ENCODE results near the gene TMEM167A.
"Not testable (repeated sequence)": the region's sequence is repeated elsewhere in the genome, so short reads cannot be mapped to it uniquely, and the experiment has no call there.

DNA sequence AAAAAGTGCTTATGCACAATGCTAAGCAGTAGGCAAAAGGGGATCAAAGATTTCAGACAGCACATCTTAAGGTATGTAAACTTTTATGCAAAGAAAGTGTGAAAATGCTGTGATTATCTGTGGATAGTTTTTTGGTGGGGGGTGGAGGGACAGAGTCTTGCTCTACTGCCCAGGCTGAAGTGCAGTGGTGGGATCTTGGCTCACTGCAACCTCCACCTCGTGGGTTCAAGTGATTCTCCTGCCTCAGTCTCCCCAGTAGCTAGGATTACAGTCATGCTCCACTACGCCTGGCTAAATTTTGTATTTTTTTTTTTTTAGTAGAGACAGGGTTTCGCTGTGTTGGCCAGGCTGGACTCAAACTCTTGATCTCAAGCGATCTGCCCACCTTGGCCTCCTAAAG, 9.8 kb downstream of the TMEM167A start:
- not testable (repeated sequence) for TF ChIP-seq POLR2A, POLR2AphosphoS5, EP300 (IDR thresholded peaks at IDR 0.05)
- TF ChIP-seq, protein P1, sequence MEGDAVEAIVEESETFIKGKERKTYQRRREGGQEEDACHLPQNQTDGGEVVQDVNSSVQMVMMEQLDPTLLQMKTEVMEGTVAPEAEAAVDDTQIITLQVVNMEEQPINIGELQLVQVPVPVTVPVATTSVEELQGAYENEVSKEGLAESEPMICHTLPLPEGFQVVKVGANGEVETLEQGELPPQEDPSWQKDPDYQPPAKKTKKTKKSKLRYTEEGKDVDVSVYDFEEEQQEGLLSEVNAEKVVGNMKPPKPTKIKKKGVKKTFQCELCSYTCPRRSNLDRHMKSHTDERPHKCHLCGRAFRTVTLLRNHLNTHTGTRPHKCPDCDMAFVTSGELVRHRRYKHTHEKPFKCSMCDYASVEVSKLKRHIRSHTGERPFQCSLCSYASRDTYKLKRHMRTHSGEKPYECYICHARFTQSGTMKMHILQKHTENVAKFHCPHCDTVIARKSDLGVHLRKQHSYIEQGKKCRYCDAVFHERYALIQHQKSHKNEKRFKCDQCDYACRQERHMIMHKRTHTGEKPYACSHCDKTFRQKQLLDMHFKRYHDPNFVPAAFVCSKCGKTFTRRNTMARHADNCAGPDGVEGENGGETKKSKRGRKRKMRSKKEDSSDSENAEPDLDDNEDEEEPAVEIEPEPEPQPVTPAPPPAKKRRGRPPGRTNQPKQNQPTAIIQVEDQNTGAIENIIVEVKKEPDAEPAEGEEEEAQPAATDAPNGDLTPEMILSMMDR (IDR thresholded peaks at IDR 0.05): not testable (repeated sequence)
